ENCODE results near the gene PAQR3. TPM values are rescaled to one million over a fixed set of nuclear protein-coding genes. Genes with fewer than 3 reads are reported as not detected.

Gene PAQR3
- total RNA-seq, 1 donor from 2014 or later, result 29.0 TPM

GRCh38 chr4:78865451-78865850 is 73.8 kb downstream of the PAQR3 start:
- no peaks in the 10 kb centered on the region for H3K9me3 Mint-ChIP-seq (ENCODE audit: unreplicated experiment)
- H3K27me3 Mint-ChIP-seq (ENCODE audit: low read depth, unreplicated experiment), result no peaks in the 10 kb centered on the region
- Histone ChIP-seq H3K9me3 (ENCODE audit: insufficient read depth, low read depth, low read length) (no peaks in the 10 kb centered on the region), H3K4me3 (ENCODE audit: insufficient read depth, low read depth, low read length) (no peak overlapping the region), H3K27ac (ENCODE audit: low read depth, low read length) (no peak overlapping the region), H3K36me3 (ENCODE audit: insufficient read depth, low read length) (peaks cover 8% of the 10 kb centered on the region), H4K20me1 (ENCODE audit: insufficient read depth, low read length) (no peaks in the 10 kb centered on the region), H3K4me2 (ENCODE audit: low read length) (no peak overlapping the region), H2AFZ (ENCODE audit: low read depth, low read length) (no peak overlapping the region), H3K4me1 (ENCODE audit: insufficient read depth, low read length) (no peaks in the 10 kb centered on the region), H3K9ac (ENCODE audit: low read length) (no peak overlapping the region), H3K27me3 (ENCODE audit: insufficient read depth, low read length) (no peaks in the 10 kb centered on the region), H3K79me2 (ENCODE audit: insufficient read depth, low read length) (no peaks in the 10 kb centered on the region)
- no peak overlapping the region for H3K4me3 Mint-ChIP-seq (ENCODE audit: unreplicated experiment)
- TF ChIP-seq EZH2 (IDR thresholded peaks at IDR 0.05; ENCODE audit: insufficient read depth, low read length) (no peak), CTCF (IDR thresholded peaks at IDR 0.05; ENCODE audit: insufficient read depth, low read depth, low read length) (no peak)
- peaks cover 3% of the 10 kb centered on the region for H3K4me1 Mint-ChIP-seq (ENCODE audit: low read depth, unreplicated experiment)
- FAIRE-seq (no peak), DNase-seq (ENCODE audit: low read depth) (no peak)
- no peak overlapping the region for H3K27ac Mint-ChIP-seq (ENCODE audit: unreplicated experiment)
- H3K36me3 Mint-ChIP-seq (ENCODE audit: low read depth, unreplicated experiment), result peaks cover 5% of the 10 kb centered on the region

GRCh38 chr4:78864405-78865024 is 74.7 kb downstream of the PAQR3 start:
- DNase-seq (ENCODE audit: low read depth) (peak; percentile 62), FAIRE-seq (peak; percentile 85)
- no peaks in the 10 kb centered on the region for H3K4me1 ChIP-seq (ENCODE audit: insufficient read depth, low read length)
- H3K9ac ChIP-seq (ENCODE audit: low read length), result no peak overlapping the region
- H2AFZ ChIP-seq (ENCODE audit: low read depth, low read length), result no peak overlapping the region
- TF ChIP-seq CTCF (IDR thresholded peaks at IDR 0.05; ENCODE audit: insufficient read depth, low read depth, low read length), result peak; percentile 78
- TF ChIP-seq EZH2 (IDR thresholded peaks at IDR 0.05; ENCODE audit: insufficient read depth, low read length), result no peak
- H3K4me3 ChIP-seq (ENCODE audit: insufficient read depth, low read depth, low read length), result no peak overlapping the region
- H3K4me3 Mint-ChIP-seq (ENCODE audit: unreplicated experiment), result no peak overlapping the region
- no peaks in the 10 kb centered on the region for H3K9me3 Mint-ChIP-seq (ENCODE audit: unreplicated experiment)
- H3K27ac ChIP-seq (ENCODE audit: low read depth, low read length), result no peak overlapping the region
- peaks cover 5% of the 10 kb centered on the region for H3K4me1 Mint-ChIP-seq (ENCODE audit: low read depth, unreplicated experiment)
- H3K36me3 Mint-ChIP-seq (ENCODE audit: low read depth, unreplicated experiment), result peaks cover 5% of the 10 kb centered on the region
- H3K36me3 ChIP-seq (ENCODE audit: insufficient read depth, low read length), result peaks cover 8% of the 10 kb centered on the region
- H4K20me1 ChIP-seq (ENCODE audit: insufficient read depth, low read length), result no peaks in the 10 kb centered on the region
- no peaks in the 10 kb centered on the region for H3K27me3 ChIP-seq (ENCODE audit: insufficient read depth, low read length)
- H3K27ac Mint-ChIP-seq (ENCODE audit: unreplicated experiment), result no peak overlapping the region
- no peaks in the 10 kb centered on the region for H3K27me3 Mint-ChIP-seq (ENCODE audit: low read depth, unreplicated experiment)
- no peaks in the 10 kb centered on the region for H3K79me2 ChIP-seq (ENCODE audit: insufficient read depth, low read length)
- no peak overlapping the region for H3K4me2 ChIP-seq (ENCODE audit: low read length)
- H3K9me3 ChIP-seq (ENCODE audit: insufficient read depth, low read depth, low read length), result no peaks in the 10 kb centered on the region

- FAIRE-seq, result no peak
- TF ChIP-seq CTCF (IDR thresholded peaks at IDR 0.05; ENCODE audit: insufficient read depth, low read depth, low read length), result no peak
- TF ChIP-seq EZH2 (IDR thresholded peaks at IDR 0.05; ENCODE audit: insufficient read depth, low read length), result no peak
- Mint-ChIP-seq H3K27ac (ENCODE audit: unreplicated experiment) (no peak overlapping the region), H3K4me1 (ENCODE audit: low read depth, unreplicated experiment) (peaks cover 6% of the 10 kb centered on the region), H3K4me3 (ENCODE audit: unreplicated experiment) (no peak overlapping the region), H3K9me3 (ENCODE audit: unreplicated experiment) (no peaks in the 10 kb centered on the region), H3K27me3 (ENCODE audit: low read depth, unreplicated experiment) (no peaks in the 10 kb centered on the region), H3K36me3 (ENCODE audit: low read depth, unreplicated experiment) (peaks cover 5% of the 10 kb centered on the region)
- Histone ChIP-seq H3K4me3 (ENCODE audit: insufficient read depth, low read depth, low read length) (no peak overlapping the region), H2AFZ (ENCODE audit: low read depth, low read length) (no peak overlapping the region), H3K4me1 (ENCODE audit: insufficient read depth, low read length) (no peaks in the 10 kb centered on the region), H3K79me2 (ENCODE audit: insufficient read depth, low read length) (no peaks in the 10 kb centered on the region), H3K27ac (ENCODE audit: low read depth, low read length) (no peak overlapping the region), H3K36me3 (ENCODE audit: insufficient read depth, low read length) (peaks cover 8% of the 10 kb centered on the region), H3K4me2 (ENCODE audit: low read length) (no peak overlapping the region), H4K20me1 (ENCODE audit: insufficient read depth, low read length) (no peaks in the 10 kb centered on the region), H3K9ac (ENCODE audit: low read length) (no peak overlapping the region), H3K27me3 (ENCODE audit: insufficient read depth, low read length) (no peaks in the 10 kb centered on the region), H3K9me3 (ENCODE audit: insufficient read depth, low read depth, low read length) (no peaks in the 10 kb centered on the region)
- no peak for DNase-seq (ENCODE audit: low read depth)
Measured at GRCh38 chr4:78863991-78864390, 75.2 kb downstream of the PAQR3 start.
